ENCODE measurements around the gene CD80. TPM values are rescaled to one million over a fixed set of nuclear protein-coding genes. Genes with fewer than 3 reads are reported as not detected.

Gene CD80
- total RNA-seq, 2 donors from 2014 or later: 24.3 to 28.8 TPM

DNA sequence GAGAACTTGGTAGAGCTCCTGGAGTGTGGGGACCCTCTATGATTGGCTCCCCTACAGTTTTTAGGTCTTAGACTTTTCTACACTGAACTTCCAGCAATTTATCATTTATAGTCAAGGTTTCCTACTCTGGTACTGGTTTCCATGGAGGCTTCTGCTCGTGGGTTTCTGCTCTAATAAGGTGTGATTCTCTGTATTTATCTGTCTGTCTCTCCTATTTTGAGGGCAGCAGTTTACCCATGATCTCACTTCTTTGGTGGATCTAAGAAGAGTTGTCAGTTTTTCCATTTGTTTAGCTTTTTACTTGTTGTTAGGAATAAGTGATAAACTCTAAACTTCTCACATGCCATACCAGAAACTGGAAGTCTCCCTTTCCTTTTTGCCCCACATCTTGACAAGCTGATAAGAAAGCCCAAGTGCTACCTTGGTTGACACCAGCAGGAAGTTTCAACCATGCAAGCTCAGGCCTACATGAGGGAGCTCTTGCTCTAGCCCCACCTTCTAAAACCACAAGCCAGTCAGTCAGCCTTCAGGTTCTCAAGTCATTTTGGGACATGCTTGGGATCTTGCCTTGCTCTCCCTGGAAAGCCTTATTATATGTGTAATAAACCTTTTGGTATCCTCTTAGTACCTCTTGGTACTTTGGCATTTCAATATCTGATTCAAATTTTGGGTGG, 51.1 kb downstream of the CD80 start:
- no peaks in the 10 kb centered on the region for H3K9me3 Mint-ChIP-seq
- H3K4me1 Mint-ChIP-seq: peaks cover 19% of the 10 kb centered on the region
- H3K27ac Mint-ChIP-seq: peak overlapping the region; percentile 75
- no peaks in the 10 kb centered on the region for H3K27me3 Mint-ChIP-seq
- peak overlapping the region; percentile 67 for H3K4me3 Mint-ChIP-seq
- peaks cover 90% of the 10 kb centered on the region for H3K36me3 Mint-ChIP-seq (ENCODE audit: low read depth)
- peak; percentile 91 for ATAC-seq (replicated peaks)

DNA sequence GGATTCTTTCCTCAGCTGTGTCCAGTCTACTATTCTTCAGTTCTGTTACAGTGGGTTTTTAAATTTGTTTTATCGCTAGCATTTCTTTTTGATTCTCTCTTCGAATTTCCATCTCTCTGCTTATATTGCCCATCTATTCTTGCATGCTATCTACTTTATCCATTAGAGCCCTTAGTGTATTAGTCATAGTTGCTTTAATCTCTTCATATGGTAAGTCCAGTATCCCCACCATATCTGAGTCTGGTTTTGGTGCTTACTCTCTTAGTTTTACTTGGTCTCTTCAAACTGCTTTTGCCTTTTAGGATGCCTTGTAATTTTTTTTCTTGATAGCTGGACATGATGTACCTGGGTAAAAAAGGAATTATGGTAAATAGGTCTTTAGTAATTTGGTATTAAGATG, 52.0 kb downstream of the CD80 start:
- Mint-ChIP-seq H3K4me3 (peak overlapping the region; percentile 67), H3K36me3 (ENCODE audit: low read depth) (peaks cover 84% of the 10 kb centered on the region), H3K9me3 (no peaks in the 10 kb centered on the region), H3K27ac (peak overlapping the region; percentile 75), H3K27me3 (no peaks in the 10 kb centered on the region), H3K4me1 (peaks cover 19% of the 10 kb centered on the region)
- ATAC-seq (replicated peaks): no peak

DNA sequence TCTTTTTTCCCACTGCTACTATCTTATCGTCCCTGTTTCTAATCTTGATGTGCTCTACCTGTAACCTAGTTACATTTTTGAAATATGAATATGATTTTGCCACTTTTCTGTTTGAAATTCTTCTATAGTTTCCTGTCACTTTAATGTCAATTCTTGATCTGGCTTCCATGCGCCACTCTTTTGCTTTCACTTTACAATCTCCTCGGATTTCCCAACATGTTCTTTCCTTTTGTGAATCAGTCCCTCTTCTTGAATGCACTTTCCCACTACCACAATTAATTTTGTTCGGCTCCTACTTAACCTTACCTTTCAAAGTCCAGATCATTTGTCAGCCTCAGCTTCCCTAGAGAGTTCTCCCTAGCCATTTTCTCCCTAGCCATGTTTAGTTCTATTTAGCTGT, 52.8 kb downstream of the CD80 start:
- no peaks in the 10 kb centered on the region for H3K27me3 Mint-ChIP-seq
- ATAC-seq (replicated peaks): no peak
- H3K27ac Mint-ChIP-seq: peak overlapping the region; percentile 75
- H3K4me3 Mint-ChIP-seq: peak overlapping the region; percentile 67
- H3K9me3 Mint-ChIP-seq: no peaks in the 10 kb centered on the region
- peaks cover 80% of the 10 kb centered on the region for H3K36me3 Mint-ChIP-seq (ENCODE audit: low read depth)
- H3K4me1 Mint-ChIP-seq: peaks cover 19% of the 10 kb centered on the region

DNA sequence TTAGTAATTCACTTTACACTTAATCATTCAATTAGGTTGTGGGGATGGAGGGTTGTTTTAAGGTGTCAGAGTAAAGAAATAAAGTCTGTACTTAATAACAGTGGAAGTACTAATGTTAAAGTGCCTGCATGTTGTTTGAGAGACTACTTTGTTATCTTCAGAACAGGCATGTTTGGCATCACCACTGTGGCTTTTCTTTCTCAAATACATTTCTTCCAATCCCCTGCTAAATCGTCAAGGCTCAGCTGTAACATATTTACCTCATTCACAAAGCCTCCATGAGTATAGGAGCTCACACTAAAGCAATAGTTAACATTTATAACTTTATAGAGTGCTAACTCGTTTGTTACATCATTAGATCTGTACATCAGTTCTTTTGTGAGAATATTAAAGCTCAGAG, 58.5 kb downstream of the CD80 start:
- H3K36me3 Mint-ChIP-seq (ENCODE audit: low read depth): peaks cover 45% of the 10 kb centered on the region
- peak overlapping the region; percentile 92 for H3K4me3 Mint-ChIP-seq
- H3K27me3 Mint-ChIP-seq: no peaks in the 10 kb centered on the region
- peaks cover 23% of the 10 kb centered on the region for H3K4me1 Mint-ChIP-seq
- H3K9me3 Mint-ChIP-seq: no peaks in the 10 kb centered on the region
- peak overlapping the region; percentile 2 for H3K27ac Mint-ChIP-seq
- no peak for ATAC-seq (replicated peaks)

DNA sequence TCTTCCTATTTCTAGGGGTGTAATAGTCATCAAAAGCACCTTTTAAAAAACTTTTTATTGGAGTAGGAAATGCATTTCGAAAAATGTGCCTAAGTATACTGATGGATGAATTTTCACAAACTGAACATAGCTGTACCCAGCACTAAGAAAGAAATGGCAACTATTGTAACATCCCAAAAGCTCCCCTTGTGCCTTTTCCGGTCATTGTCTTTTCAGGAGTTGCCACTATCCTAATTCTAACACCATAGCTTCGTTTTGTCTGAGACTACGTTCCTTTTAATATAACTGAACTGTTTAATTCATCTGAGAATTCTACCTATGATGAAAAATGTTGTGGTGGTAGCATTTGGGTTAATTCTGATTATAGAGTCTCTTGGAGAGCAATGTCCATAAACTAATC, 59.1 kb downstream of the CD80 start:
- H3K9me3 Mint-ChIP-seq: no peaks in the 10 kb centered on the region
- peaks cover 39% of the 10 kb centered on the region for H3K36me3 Mint-ChIP-seq (ENCODE audit: low read depth)
- no peak for ATAC-seq (replicated peaks)
- peak overlapping the region; percentile 2 for H3K27ac Mint-ChIP-seq
- no peaks in the 10 kb centered on the region for H3K27me3 Mint-ChIP-seq
- H3K4me1 Mint-ChIP-seq: peaks cover 23% of the 10 kb centered on the region
- H3K4me3 Mint-ChIP-seq: peak overlapping the region; percentile 92

DNA sequence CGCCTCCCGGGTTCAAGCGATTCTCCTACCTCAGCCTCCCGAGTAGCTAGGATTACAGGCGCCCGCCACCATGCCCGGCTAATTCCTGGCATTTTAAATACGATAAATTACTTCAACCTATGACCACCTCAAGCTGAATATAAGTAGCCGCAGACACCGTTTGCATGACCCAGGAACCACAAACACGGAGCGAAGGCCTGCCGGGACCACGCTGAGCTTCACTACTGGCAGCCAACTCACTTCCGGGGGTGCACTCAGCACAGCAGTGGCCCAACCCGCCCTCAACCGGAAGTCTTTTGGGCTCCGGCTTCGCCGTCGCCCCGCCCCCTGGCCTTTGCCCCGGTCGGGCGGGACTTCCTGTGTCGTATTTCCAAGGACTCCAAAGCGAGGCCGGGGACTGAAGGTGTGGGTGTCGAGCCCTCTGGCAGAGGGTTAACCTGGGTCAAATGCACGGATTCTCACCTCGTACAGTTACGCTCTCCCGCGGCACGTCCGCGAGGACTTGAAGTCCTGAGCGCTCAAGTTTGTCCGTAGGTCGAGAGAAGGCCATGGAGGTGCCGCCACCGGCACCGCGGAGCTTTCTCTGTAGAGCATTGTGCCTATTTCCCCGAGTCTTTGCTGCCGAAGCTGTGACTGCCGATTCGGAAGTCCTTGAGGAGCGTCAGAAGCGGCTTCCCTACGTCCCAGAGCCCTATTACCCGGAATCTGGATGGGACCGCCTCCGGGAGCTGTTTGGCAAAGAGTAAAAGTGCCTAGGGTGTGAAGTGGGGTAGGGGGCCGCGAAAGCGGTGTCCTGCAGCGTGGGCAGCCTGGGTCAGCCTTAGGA, 61.0 kb downstream of the CD80 start, which contains the start of gene TIMMDC1:
Gene TIMMDC1, plus strand, starts transcription at position 362 of the 826 bp plus-strand sequence. Its CDS starts 187 bp downstream, at position 549.
- ATAC-seq (replicated peaks): peak; percentile 99
- H3K4me3 Mint-ChIP-seq: peak within 1 kb of the TSS; percentile 92
- peaks cover 26% of the 10 kb centered on the region for H3K36me3 Mint-ChIP-seq (ENCODE audit: low read depth)
- H3K27me3 Mint-ChIP-seq: no peaks in the 10 kb centered on the region
- peaks cover 24% of the 10 kb centered on the region for H3K4me1 Mint-ChIP-seq
- H3K27ac Mint-ChIP-seq: peak within 1 kb of the TSS; percentile 96
- H3K9me3 Mint-ChIP-seq: no peaks in the 10 kb centered on the region

DNA sequence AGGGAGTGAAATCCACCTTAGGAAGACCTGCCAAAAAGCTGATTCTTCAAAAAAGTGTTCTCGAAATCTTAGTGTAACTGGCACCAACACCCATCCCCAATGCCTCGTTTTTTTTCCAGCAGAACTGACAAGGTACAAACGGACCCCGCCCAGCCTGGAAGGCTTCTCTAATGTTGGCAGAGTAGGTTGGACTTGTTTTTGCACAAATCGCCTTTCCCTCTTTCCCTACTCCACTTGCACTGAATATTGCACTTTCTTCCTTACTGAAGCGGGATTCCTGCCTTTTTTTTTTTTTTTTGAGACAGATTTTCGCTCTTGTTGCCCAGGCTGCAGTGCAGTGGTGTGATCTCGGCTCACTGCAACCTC, 61.6 kb downstream of the CD80 start:
- no peak for ATAC-seq (replicated peaks)

DNA sequence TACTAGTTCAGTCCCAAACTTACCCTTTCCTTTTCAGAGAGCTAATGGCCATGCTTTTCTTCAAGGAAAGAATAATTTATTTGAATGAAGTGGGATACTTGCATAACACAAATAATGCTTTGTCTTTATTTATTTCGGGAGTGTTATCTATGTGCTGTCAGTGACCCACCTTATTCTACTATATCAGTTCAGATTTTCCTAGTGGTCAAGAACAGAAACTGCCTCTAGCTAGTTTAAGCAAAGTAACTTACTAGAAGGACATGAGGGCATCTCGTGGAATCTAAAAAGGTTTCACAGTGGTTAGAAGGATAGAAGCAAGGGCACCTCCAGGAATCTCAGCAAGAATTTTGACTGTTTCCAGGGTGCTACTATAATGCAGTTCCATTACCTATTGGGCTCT, 64.8 kb downstream of the CD80 start:
- no peaks in the 10 kb centered on the region for H3K9me3 Mint-ChIP-seq
- ATAC-seq (replicated peaks): no peak
- H3K27me3 Mint-ChIP-seq: no peaks in the 10 kb centered on the region
- no peak overlapping the region for H3K4me3 Mint-ChIP-seq
- no peak overlapping the region for H3K27ac Mint-ChIP-seq
- H3K36me3 Mint-ChIP-seq (ENCODE audit: low read depth): peaks cover 41% of the 10 kb centered on the region
- peaks cover 17% of the 10 kb centered on the region for H3K4me1 Mint-ChIP-seq

More for the DNA sequence above, 61.6 kb downstream of the CD80 start:
- Mint-ChIP-seq H3K4me1 (peaks cover 29% of the 10 kb centered on the region), H3K36me3 (ENCODE audit: low read depth) (peaks cover 30% of the 10 kb centered on the region), H3K9me3 (no peaks in the 10 kb centered on the region), H3K27me3 (no peaks in the 10 kb centered on the region), H3K27ac (peak overlapping the region; percentile 96), H3K4me3 (peak overlapping the region; percentile 92)

DNA sequence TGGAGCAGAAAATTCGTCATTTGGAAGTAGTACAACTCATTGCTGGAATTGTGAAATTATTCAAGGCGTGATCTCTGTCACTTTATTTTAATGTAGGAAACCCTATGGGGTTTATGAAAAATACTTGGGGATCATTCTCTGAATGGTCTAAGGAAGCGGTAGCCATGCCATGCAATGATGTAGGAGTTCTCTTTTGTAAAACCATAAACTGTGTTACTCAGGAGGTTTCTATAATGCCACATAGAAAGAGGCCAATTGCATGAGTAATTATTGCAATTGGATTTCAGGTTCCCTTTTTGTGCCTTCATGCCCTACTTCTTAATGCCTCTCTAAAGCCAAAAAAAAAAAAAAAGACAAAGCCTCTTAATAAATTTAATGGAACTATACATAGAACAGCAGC, 66.6 kb downstream of the CD80 start:
- no peaks in the 10 kb centered on the region for H3K27me3 Mint-ChIP-seq
- peak overlapping the region; percentile 63 for H3K27ac Mint-ChIP-seq
- ATAC-seq (replicated peaks): peak; percentile 70
- H3K4me1 Mint-ChIP-seq: peaks cover 17% of the 10 kb centered on the region
- H3K4me3 Mint-ChIP-seq: no peak overlapping the region
- H3K9me3 Mint-ChIP-seq: no peaks in the 10 kb centered on the region
- peaks cover 44% of the 10 kb centered on the region for H3K36me3 Mint-ChIP-seq (ENCODE audit: low read depth)

DNA sequence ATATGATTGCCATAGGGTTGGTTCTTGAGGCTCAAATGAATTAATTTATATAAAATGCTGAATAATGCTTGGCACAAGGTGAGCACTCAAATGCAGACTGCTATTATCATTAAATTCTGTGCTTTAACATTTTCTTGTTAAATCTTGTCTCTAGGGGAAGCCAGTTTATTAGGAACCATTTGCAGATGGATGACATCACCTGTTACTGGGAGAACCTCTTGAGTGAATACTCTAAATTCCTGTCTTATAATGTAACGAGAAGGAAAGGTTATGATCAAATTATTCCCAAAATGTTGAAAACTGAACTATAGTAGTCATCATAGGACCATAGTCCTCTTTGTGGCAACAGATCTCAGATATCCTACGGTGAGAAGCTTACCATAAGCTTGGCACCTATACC, 67.3 kb downstream of the CD80 start:
- peaks cover 13% of the 10 kb centered on the region for H3K4me1 Mint-ChIP-seq
- H3K4me3 Mint-ChIP-seq: no peak overlapping the region
- no peak overlapping the region for H3K27ac Mint-ChIP-seq
- H3K27me3 Mint-ChIP-seq: no peaks in the 10 kb centered on the region
- H3K36me3 Mint-ChIP-seq (ENCODE audit: low read depth): peaks cover 48% of the 10 kb centered on the region
- no peak for ATAC-seq (replicated peaks)
- H3K9me3 Mint-ChIP-seq: no peaks in the 10 kb centered on the region

DNA sequence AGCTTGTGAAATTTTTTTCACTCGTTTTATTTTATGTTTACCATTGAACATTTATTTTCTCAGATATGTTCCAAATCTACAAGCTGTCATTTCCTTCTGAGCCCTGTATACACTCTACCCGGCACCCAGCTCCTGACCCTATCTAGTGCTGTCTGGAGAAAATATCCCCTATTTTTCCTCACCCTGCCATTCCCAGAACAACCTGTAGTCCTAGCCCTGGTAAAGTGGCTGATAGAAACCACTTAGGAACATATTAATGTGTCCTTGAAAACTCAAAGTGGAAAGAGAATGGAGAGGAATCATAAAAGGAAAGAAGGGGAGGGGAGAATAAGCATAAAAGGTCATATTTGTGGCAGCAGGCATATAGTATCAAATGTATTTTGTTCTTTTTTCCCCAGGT, 69.3 kb downstream of the CD80 start:
- Mint-ChIP-seq H3K36me3 (ENCODE audit: low read depth) (peaks cover 67% of the 10 kb centered on the region), H3K27me3 (no peaks in the 10 kb centered on the region), H3K4me1 (peaks cover 9% of the 10 kb centered on the region), H3K27ac (peak overlapping the region; percentile 83), H3K4me3 (no peak overlapping the region), H3K9me3 (no peaks in the 10 kb centered on the region)
- ATAC-seq (replicated peaks): no peak

DNA sequence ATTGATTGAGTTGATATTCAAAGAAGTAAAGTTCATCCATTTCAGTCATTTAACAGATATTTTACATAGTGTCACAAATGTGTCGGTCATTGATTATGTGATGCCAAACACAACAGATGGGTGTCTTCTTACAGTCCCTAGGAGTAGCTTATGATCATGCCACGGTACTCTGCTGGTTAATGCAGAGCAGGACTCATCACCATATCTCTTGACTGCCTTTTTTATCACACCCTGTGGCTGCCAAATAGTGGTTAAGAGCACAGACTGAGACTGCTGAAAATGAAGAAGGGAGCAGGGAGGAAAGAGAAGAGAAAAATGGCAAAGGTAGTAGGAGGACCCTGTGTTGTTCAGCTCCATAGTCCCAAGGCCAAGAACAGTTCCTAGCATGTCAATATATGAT, 73.9 kb downstream of the CD80 start:
- no peaks in the 10 kb centered on the region for H3K4me1 Mint-ChIP-seq
- peaks cover 85% of the 10 kb centered on the region for H3K36me3 Mint-ChIP-seq (ENCODE audit: low read depth)
- H3K27ac Mint-ChIP-seq: no peak overlapping the region
- H3K27me3 Mint-ChIP-seq: no peaks in the 10 kb centered on the region
- H3K9me3 Mint-ChIP-seq: no peaks in the 10 kb centered on the region
- no peak overlapping the region for H3K4me3 Mint-ChIP-seq
- ATAC-seq (replicated peaks): no peak

DNA sequence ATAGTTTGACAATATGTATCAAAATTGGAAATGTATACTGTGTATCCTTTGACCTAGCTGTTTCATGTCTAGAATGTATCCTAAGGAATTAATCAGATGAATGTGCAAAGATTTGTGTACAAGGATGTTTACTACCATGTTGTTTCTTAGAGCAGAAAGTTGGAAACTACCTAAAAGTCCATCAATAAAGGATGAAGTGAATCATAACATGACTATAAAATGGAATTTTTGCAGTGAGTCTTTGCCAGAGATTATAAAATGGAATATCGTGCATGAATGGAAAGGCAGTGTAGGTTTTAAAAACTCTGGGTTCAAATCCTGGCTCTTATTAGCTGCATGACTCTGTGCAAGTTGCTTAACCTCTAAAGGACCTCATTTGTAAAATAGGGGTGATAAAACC, 76.3 kb downstream of the CD80 start:
- H3K27me3 Mint-ChIP-seq: no peaks in the 10 kb centered on the region
- H3K27ac Mint-ChIP-seq: peak overlapping the region; percentile 70
- ATAC-seq (replicated peaks): no peak
- H3K4me1 Mint-ChIP-seq: no peaks in the 10 kb centered on the region
- H3K4me3 Mint-ChIP-seq: no peak overlapping the region
- peaks cover 91% of the 10 kb centered on the region for H3K36me3 Mint-ChIP-seq (ENCODE audit: low read depth)
- no peaks in the 10 kb centered on the region for H3K9me3 Mint-ChIP-seq

DNA sequence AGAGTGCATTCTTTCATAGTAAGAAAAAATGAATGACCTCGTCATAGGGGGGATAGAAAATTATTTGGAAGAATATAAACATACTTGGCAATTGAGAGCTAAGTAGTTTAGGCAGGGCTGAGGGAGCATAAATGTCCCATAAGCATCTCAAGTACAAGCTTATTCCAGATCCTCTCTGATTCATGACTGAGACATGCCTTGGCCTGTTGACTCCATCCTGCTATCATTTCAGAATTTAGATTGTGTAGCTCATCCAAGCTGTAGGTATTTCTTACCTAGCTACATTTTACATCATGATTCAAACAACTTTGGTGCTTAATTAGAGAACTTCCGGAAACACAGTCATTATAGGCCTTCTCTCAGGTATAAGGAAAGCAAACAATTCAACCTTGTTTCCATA, 78.3 kb downstream of the CD80 start:
- ATAC-seq (replicated peaks): no peak
- H3K4me1 Mint-ChIP-seq: no peaks in the 10 kb centered on the region
- H3K9me3 Mint-ChIP-seq: no peaks in the 10 kb centered on the region
- H3K27ac Mint-ChIP-seq: no peak overlapping the region
- H3K27me3 Mint-ChIP-seq: no peaks in the 10 kb centered on the region
- H3K36me3 Mint-ChIP-seq (ENCODE audit: low read depth): peaks cover 92% of the 10 kb centered on the region
- no peak overlapping the region for H3K4me3 Mint-ChIP-seq
